NCI-H1436 (cell line): ENCODE data around the gene POMT1.
"Not testable (repeated sequence)": the region's sequence is repeated elsewhere in the genome, so short reads cannot be mapped to it uniquely, and the experiment has no call there.

Experiments
- DNase-seq: peaks from one replicate; lab custom pipeline; 2025; lab: John Stamatoyannopoulos, UW

Gene POMT1

DNA sequence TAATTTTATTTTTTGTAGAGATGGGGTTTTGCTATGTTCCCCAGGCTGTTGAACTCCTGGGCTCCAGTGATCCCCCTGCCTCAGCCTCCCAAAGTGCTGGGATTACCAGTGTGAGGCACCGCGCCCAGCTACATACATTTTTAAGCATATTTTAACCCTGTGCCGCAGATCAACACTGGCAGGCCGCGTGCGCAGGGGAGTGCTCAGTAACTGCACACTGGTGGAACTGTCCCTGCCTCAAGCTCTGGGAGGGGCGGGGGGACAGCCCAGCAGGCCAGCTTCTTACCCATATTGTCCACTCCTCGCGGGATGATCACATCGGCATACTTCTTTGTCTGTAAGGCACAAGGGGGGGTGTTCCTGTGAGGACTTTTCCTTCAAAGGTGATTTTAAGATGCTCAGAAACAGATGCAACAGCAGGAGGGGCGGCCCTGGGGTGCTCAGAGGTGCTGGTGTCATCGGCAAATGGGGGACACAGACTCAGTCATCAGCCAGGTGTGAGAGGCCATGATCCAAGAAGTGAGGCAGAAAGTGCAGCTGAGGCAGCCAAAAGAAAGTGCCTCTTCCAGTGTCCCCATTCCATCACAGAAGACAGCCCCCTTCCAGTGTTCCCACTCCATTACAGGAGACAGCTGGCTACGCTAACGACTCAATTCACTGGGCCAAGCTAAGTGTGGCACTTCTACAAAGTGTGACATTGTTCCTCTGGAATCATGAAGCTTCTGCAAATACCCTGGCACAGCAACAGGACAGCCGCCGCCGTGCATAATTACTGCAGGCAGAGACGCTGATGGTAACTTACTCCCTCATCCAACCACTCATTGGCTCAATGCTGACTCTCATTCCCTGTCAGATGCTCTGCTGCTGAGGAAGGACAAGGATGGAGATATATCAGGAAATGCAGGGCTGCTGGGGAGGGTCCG lies 23.2 kb downstream of the POMT1 start:
- no peak for DNase-seq

DNA sequence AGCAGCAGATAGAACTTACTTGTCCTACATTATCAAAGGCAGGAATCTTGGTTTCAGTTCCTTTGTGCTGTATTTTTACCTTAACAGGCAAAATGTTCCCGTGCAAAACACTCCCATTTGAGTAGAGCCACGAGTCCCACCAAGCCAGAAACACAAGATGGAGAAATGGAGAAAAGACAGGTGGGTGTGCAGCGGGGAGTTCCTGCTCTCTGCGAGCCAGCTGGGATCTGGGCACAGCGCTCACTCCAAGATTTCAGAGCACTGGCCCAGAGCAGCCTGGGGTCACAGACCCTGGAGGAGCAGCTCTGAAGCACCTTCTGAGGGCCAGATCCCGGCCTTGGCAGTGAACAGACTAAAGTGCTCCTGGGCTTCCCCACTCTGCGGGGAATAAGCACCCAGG lies 25.5 kb downstream of the POMT1 start:
- no peak for DNase-seq

DNA sequence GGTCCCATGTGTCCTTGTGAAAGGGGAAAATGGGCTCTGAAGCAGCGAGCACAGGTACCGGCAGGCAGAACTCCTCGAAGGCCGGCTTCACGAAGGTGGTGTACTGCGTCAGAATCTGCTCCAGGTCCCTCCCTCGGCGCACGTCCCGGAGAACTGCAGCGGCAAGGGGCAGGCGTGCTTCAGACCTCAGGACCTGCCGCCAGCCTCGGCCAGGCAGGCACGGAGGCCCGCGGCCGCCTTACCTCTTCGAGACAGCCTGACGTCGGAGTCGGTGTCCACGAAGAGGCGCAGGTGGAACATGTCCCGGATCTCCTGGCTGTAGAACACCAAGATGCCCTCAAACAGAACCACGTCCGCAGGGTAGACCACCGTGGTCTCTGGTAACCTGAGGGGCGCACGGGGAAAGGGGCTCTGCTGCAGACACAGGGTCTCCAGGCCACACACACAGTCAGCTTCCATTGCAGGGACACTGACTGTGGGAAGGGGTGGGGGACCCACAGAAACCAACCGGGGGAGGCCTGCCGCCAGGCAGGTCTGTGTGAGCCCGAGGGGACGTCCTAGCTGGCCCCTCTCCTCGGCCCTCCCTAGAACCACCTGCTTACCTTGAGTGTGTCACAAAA lies 26.3 kb downstream of the POMT1 start:
- DNase-seq, result no peak

DNA sequence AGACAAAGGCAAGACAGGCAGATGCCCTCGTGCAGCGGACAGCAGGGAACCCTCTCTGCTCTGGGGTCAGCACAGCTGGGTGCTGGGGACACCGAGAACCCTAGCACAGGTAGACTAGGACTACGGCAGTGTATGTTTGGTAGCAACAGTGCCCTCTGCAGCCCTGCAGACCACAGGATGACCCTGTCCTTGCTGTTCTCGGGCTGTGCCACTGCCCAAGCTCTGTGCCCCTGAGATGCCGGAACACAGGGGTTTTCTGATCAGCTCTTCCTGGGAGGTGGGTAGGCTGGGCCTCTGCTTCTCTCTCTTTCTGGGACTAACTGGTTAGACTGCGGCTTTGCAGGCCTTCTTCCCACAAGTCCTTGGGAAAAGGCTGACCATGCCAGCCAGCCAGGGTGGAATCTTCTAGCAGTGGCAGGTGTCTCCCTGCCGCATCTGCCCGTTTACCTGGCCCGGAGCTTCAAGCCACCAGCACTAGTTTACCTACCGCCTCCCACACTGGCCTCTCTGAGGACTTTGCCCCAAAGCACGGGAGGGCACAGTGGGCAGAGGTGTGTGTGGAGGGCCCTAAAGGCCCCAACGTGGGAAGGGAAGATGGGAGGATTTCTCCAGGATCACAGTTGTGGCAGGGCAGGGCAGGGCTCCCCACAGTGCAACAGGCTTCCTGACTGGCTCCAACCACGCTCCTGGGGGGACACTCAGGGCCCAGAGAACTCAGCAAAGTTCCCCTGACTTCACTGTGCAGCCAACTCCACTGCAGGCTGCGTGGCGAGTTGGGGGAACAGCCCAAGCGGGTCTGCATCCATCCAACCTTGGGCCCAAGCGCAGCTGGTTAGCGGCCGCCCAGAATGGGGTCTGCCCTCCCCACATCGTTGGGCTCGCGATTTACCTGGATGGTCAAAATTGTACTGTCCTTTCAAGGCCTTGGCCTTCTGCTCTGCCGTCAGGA lies 27.2 kb downstream of the POMT1 start:
- no peak for DNase-seq

DNA sequence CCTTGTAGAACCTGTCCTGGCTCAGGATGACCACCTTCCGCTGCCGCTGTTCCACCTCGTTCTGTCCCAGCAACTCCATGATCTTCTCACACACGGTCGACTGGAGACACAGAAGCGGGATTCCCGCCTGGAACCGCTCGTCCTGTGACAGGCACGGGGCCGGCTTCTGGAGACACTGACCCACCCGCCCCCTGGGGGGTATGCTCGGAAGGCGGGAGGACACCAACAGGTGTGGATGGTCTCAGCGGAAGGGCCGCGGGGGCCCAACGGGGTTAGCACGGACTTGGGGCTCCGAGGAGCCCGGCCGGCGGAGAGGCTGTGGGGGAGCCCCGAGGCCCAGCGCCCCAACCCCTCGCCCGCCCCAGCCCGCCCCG lies 27.8 kb downstream of the POMT1 start:
- no peak for DNase-seq

DNA sequence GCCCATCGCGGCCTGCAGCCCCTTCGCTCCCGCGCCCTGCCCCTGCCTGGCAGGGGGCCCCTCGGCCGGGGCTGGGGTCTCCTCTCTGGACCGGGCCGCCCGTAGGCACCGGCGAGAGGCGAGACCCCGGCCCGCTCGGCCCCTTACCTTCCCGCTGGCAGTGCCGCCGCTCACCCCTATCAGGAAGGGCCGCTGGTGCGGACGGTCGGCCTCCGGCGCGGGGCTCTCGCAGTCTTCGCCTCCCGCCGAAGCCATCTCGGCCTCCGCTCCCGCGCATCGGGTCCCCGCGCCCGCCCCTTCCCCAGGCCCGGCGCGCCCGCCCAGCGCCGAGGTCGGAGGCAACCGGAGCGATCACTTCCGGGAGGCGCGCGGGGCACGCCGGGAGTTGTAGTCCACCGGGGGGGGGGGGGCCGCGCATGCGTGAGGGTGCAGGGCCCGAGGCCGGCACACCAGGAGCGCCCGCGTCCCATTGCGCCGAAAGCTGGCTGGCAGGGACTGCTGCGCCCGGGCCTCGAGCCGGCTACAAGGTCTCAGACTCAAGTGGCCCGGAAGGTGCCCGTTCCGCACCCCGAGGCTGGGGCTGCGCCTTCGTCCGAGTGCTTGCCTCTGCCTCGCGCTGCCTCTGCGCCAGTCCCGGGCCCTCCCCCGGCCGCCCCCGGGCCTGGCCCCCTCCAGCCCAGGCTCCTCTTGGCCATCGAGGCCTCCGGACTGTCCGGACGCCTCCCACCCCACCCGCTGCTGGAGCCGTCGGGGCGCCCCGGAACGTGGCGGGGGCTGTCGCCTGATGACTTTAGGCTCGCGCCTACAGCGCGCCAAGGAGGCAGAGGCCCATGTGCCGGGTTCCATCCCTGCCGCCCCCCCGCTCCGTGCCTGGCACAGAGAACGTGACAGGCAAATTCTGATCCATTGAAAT lies 28.5 kb downstream of the POMT1 start, which contains the start of gene UCK1:
Gene UCK1, minus strand, starts transcription at position 344 of the 913 bp plus-strand sequence. Its CDS starts 89 bp downstream, at position 255.
- DNase-seq, result peak; percentile 82

DNA sequence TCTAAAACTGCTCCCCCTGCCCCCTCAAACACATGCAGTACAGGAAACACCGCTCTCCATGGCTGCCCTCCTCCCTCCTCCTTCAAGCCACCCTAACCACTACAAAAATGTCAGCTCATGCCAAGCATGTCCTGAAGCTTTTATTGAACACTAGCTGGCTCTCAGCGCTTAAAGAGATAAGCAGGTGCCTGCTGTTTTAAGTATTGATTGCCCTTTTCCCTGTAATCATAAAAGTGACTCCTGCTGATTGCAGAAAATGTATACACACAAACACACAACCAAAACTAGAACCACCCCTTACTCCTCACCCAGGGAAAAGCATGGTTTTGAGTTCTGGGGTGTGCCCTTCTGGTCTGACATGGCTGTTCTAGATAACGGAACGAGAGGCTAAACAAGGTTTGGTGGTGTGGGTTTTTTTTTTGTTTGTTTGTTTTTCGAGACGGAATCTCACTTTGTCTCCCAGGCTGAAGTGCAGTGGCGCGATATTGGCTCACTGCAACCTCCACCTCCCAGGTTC lies 32.1 kb downstream of the POMT1 start:
- DNase-seq, result no peak

DNA sequence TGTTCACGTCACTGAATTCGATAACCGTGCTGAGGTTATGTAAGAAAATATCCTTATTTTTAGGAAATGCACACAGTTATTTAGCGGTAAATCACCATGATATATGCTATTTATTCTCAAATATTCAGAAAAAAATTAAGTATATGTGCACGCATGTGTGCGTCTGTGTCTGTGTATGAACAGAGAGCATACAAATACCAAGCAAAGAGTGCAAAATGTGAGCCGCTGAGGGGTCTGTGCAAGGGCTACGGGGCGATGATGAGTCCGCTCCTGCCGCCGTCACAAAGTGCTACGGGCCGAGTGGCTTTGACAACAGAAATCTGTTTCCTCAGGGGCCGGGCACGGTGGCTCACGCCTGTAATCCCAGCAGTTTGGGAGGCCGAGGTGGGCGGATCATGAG lies 35.2 kb downstream of the POMT1 start:
- DNase-seq, result no peak

DNA sequence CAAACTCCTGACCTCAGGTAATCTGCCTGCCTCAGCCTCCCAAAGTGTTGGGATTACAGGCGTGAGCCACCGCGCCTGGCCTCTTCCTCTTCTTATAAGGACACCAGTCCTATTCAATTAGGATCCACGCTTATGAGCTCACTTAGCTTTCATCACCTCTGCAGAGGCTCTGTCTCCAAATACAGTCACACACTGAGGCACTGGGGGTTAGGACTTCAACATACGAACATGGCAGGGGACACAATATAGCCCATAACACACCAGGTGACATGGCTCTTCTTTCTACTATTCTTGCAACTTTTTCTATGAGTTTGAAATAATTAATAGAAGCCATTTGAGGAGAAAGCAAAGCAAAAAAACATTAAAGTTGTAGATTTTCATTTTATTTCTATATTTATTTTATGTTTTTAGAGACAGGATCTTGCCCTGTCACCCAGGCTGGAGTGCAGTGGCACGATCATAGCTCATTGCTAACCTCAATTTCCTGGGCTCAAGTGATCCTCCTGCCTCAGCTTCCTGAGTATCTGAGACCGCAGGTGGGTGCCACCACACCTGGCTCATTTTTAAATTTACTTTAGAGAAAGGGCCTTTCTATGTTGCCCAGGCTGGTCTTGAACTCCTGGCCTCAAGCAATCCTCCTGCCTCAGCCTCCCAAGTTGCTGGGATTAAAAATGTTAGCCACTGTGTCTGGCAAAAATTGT lies 36.7 kb downstream of the POMT1 start:
- DNase-seq, result no peak

DNA sequence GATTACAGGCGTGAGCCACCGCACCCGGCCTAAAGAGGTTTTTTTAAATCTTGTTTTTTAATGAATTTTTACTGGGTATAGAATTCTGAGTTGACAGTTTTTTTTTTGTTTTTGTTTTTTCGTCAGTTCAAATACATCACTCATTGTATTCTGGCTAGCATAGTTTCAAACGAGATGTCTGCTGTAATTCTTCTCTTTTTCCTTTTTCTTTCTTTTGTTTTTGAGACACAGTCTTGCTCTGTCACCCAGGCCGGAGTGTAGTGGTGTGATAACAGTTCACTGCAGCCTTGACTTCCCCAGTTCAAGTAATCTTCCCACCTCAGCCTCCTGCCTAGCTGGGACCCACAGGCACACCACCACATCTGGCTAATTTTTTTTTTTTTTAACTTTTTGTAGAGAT lies 40.4 kb downstream of the POMT1 start:
- DNase-seq, result no peak

DNA sequence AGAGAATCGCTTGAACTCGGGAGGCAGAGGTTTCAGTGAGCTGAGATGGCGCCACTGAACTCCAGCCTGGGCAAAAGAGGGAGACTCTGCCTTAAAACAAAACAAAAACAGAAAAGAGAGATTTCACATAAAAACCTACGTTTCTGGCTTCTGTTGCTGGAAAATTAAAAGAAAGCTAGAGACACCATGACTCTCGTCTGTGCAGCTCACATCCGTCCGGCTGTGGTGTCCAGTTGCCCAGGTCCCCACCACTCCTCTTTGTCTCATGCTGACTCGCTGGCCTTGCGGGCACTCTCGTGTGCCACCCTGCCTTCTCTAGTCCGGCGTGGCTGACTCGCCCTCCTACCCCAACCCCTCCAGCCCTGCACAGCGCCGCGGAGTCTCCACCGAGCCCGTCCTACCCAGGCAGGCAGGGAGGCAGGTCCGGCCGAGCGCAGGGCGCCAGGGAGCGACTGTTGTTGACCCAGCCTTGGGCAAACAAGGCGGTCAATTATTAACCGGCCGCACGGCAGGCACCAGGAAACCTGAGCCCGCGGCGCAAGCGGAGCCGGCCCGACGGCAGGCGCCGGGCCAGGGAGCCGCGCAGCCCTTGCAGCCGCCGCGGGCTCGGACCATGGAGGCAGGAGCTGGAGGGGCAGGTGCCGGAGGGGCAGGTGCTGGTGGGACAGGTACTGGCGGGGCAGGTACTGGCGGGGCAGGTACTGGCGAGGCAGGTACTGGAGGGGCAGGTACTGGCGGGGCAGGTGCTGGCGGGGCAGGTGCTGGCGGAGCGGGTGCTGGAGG lies 42.5 kb downstream of the POMT1 start, which contains the start of gene PRRT1B:
Gene PRRT1B, plus strand, starts transcription at position 521 of the 783 bp plus-strand sequence. Its CDS starts 93 bp downstream, at position 614.
- no peak for DNase-seq

DNA sequence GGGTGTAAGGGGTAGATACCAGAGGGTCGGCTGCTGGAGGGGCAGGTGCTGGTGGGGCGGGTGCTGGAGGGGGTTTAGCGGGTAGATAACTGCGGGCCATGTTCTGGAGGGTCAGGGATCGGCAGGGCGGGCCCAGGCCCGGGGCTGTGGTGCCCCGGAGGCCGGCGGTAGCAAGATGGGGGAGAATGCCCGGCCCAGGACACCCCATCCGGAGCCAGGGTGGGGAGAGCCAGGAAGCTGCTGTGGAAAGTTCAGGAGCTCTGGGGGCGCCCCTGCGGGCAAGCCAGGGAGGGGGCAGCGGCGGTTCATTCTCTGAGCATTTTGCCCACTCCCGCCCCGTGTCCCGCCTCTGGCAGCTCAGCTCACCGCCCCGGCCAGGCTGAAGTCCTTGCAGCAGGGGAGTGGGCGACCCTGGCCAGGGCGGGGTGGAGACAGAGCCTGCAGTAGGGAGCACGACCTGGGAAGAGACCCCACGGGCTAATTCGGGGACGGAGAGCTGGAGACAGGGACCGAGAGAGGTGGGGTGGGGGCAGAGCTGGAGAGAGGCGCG lies 43.1 kb downstream of the POMT1 start:
- no peak for DNase-seq

DNA sequence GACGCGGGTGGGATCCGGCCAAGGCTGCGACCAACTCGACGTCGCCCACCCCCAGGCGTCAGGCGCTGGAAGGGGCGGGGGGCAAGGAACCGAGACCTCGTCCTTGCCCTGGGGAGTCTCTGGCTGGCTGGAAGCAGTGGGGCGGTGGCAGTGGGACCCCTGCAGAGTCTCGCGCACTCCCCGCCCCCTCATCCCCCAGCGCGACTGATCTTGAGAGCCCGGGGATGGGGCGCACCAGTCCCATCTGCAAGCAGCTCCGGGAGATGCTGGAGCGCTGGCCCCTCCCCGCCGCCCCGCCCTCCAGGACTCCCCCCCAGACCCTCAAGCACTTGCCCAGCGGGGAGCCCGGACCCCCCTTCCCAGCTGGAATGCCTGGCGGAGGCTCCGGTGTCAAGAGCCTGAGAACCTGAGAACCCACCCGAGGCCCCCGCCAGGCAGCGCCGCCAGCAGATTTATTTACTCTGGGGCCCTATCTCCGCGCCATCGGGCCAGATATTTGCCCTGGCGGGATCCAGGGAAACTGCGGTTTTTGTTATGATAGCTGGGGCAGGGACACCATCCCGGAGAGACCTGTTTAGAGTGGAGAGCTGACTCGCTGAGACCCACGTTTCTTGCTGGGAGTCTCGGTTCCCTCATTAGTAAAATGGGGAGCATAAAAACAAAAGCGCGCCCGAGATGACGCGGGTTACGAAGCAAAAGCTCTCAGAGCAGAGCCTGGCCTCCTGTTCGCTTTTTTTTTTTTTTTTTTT lies 43.8 kb downstream of the POMT1 start:
- no peak for DNase-seq

DNA sequence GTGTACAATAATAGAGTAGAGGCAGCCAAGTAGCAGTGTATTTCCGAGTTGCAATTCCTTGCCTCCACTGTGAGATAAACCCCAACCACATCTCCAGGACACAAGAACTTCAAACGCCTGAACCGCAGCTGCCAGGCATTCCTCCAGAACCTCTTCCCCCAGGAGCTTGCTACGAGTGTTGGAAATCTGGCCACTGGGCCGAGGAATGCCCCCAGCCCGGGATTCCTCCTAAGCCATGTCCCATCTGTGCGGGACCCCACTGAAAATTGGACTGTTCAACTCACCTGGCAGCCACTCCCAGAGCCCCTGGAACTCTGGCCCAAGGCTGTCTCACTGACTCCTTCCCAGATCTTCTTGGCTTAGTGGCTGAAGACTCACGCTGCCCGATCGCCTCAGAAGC lies 46.5 kb downstream of the POMT1 start:
- DNase-seq, result not testable (repeated sequence)

DNA sequence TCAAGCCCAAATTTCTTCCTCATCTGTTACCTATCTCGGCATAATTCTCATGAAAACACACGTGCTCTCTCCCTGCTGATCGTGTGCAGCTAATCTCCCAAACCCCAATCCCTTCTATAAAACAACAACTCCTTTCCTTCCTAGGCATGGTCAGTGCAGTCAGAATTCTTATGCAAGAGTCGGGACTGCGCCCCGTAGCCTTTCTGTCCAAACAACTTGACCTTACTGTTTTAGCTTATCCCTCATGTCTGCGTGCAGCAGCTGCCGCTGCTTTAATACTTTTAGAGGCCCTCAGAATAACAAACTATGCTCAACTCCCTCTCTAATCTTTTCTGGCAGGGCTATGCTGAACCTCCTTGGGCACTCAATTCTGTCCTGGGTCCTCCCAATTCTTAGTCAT lies 47.7 kb downstream of the POMT1 start:
- not testable (repeated sequence) for DNase-seq

DNA sequence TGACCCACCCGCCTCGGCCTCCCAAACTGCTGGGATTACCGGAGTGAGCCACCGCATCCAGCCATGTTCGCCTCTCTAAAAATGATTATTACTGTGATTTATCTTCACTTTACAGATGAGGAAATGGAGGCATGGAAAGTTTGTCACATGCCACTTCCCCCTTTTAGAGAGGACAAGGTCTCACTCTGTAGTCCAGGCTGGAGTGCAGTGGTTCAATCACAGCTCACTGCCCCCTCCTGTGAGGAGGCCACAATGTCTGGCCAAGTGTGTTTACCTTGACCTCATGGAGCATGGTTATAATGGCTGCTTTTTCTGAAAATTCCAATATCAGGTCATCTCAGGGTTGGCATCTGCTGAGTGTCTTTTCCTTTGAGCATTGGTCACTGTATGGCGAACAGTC lies 49.3 kb downstream of the POMT1 start:
- no peak for DNase-seq

DNA sequence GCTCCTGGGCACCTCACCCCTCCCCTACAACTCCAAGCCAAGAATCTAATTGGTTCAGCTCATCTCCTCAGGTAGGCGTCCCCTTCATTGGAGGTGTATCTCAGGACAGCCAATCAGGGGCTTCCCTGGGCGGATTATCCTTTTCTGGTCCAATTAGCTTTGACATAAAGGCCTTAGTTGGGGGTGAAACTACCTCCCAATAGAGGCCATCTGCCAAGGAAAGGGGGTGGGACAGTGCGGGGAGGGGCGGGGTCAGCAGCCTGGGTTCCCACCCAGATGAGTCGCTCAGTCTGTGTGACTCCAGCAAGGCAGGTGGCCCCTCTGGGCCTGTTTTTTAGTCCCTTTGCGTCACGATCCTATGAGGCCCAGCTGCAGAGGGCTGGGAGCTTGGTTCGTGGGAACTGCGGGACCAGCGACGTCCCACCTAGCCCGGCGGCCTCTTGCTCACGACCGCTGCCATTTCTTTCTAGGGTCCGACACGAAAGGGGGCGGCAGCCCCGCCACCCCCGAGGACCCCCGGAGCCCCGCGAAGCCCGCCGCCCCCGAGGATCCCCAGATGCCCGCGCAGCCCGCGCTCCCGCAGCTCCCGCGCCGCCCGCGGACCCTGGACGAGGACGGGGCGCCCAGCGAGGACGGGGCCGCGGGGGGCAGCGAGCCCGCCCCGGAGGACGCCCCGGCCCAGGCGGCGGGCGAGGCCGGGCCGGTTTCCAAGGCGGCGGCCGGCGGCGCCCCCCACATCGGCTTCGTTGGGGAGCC lies 51.5 kb downstream of the POMT1 start:
- no peak for DNase-seq
